ENCODE measurements around the gene FGF18.

DNA sequence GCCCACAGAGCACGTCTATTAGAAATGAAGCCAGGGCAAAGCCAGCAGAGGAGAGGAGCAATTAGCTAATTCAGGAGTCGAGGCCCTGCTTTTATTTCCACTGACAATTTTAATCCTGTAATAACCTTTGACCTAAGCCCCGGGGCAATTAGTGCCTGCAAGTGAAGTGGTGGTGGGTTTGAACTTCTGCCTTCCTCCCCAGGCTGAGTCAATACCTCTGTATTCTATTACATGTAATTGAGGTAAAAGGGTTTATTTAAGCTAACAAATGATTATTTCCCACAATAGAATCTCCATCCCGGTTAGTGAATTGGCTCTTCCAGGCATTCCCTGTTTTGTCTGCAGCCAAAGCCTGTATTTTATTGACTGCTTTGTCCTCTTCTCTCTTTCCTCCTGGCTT is 49.9 kb downstream of the FGF18 start:
- TF ChIP-seq CTCF (IDR thresholded peaks at IDR 0.05): no peak
- no peak for TF ChIP-seq POLR2A (IDR thresholded peaks at IDR 0.05)
